CD4-positive, alpha-beta T cell treated with Interleukin-1 beta for 1 hour (primary cell): ENCODE measurements around the gene KRT81.
"Not testable (repeated sequence)": the region's sequence is repeated elsewhere in the genome, so short reads cannot be mapped to it uniquely, and the experiment has no call there.

ENCODE experiments used
- DNase-seq, 2 donors: peaks; one replicate each; pipeline ENCODE4 v3.0.0-alpha.2; 2020 to 2022

Gene KRT81

DNA sequence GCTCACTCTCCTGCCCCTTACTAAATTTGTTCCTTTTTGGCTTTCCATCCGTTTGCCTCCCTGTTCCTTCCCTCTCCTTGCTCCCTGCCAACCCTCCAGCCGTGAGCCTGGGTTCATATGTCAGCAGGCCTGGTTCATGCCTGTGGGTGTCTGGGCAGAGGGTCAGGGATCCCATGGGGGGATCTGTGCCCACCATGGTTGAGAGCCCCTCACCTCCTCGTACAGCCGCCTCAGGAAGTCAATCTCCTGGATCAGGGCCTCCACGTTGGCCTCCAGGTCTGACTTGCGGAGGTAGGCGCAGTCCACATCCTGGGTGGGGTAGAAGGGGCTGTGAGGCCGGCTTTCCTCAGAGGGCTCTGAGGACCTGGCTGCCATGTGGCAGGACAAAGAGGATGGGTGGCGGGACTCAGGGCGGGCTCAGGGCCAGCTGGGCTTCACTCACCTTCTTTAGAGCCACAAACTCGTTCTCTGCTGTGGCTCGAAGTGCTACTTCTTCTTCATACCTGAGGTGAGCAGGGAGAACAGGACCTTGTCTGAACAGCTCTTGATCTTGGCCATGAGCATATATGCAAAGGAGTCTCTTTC is 26.2 kb upstream of the KRT81 start:
- DNase-seq: no peak

DNA sequence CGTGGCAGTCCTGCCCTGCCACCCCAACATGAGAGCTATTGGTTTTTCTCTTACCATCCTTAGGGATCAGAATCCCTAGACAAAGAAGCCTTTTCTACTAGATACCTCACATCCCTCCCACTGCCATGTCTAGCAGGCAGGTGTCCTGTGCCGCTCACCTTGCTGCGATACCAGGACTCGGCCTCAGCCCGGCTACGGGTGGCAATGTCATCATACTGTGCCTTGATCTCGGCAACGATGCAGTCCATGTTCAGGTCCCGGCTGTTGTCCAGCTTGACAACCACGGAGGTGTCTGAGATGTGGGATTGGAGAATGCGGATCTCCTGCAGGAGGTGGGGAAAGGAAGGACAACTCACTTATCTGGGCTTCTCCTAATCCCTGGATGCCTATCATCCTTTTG is 25.4 kb upstream of the KRT81 start:
- DNase-seq: no peak

GRCh38 chr12:52316290-52316689 is 25.0 kb upstream of the KRT81 start:
- no peak for DNase-seq

- peak in 1 of 2 donors; percentile 4 for DNase-seq
Observed at GRCh38 chr12:52315721-52316120, 24.4 kb upstream of the KRT81 start.

DNA sequence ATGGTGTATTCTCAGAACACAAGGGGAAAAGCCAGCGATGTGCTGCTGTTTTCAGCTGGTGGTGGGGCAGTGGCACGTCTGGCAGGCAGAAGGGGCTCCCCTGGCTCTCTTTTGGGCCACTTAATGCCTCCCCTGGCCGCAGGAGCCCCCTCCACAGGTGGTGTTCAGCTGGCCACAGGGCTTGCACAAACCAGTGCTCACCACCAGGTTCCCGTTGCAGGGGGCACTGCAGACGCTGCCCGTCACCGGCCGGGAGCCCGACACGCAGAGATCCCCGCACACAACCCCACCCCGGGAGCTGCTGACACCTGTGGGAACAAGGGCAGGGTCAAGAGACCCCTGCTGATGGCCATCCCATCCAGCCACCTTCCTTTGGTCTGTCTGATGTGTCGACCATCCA is 23.2 kb upstream of the KRT81 start:
- DNase-seq: no peak

GRCh38 chr12:52313926-52314325 is 22.6 kb upstream of the KRT81 start:
- DNase-seq: no peak

DNA sequence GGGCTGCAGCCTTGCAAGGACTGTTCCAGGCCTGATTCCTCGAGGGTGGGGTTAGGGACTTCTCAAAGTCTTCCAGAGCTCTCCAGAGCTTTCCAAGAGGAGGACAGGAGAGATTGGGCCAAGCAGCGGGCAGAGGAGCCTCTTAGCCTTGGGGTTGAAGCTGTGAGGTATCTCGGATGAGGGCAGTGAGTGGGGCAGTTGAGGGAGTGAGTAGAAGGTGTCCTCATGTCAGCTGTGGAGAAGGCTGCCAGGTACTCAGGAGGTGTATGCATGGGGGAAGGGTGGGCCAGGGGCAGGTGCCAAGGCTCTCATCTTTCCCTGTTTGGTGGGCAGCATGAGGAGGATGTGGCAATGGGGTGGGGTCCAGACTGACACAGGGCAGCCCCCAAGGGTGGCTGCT is 22.1 kb upstream of the KRT81 start:
- DNase-seq: no peak

DNA sequence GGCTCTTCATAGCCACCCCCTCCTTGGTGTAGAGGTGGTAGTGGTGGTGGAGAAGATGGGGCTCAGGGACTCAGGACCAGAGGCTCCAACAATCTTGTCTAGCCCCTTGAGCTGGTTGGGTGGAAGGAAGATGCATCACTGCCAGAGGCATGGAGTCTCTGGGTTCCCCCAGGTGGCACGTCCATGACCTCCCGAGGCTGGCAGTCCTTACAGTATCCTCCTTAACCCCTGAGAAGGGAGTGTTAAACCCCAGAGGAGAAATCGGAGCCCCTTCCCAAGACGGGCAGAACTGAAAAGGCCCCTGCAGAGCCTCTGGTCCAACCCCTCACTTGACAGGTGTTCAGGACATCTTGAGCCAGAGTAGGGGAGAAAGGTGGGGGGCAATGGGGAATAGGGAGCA is 20.8 kb upstream of the KRT81 start:
- DNase-seq: no peak

DNA sequence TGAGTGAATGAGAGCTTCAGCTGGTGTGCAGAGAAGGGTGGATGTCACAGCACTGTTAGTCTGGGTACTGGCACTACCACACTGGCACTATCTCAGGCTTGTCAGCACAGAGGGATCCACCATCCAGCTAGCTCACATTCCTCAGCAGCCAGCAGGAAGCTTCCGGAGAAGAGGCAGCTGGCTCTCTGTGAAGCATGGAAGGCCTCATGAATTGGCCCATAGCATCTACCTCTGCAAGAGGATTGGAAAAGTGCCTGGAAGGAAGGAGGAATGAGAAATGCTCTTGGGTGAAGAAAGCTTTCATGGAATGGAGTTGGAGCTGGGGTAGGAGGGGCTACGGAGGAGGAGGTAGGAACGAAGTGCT is 19.9 kb upstream of the KRT81 start:
- DNase-seq: no peak

GRCh38 chr12:52310622-52311284 is 19.4 kb upstream of the KRT81 start:
- DNase-seq: no peak

GRCh38 chr12:52308806-52309425 is 17.6 kb upstream of the KRT81 start:
- DNase-seq: no peak

DNA sequence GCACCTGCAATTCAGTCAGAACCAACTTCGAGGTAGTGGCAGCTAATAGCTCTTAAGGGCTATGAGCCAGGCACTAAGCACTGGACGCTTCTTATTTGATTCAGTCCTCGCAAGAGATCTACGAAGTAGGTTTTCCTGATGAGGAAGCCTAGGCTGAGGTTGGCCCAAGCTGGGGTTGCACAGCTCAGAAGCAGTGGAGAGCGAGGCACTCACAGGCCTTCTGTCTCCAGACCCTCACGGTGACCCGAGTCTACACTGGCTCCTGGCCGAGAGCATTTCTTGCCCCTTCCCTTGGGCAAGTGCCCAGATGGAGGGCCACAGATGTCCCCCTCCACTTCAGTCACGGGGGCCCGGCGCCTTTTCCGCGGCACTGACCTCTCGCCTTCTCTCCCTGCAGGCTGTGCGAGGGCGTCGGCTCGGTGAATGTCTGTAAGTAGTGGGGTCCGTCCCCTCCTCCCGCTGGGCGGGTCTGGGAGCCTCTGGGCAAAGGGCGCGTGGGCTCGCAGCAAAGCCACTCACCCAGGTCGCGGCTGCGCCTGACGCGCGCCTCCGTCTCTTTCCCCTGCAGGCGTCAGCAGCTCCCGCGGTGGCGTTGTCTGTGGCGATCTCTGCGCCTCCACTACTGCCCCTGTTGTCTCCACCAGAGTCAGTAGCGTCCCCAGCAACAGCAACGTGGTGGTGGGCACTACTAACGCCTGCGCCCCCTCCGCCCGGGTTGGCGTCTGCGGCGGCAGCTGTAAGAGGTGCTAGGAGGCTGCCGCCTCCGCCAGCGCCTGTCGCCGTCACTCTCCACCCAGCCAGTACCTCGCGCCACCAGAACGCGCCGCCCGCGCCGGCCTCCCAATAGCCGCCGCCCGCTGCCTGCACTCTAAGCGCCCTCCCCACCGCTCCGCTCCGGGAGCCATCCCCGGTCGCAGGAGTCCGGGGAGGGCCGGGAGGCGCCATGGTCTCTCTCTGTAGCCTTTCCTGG is 16.8 kb upstream of the KRT81 start:
- DNase-seq: peak; percentile 11 to 13

DNA sequence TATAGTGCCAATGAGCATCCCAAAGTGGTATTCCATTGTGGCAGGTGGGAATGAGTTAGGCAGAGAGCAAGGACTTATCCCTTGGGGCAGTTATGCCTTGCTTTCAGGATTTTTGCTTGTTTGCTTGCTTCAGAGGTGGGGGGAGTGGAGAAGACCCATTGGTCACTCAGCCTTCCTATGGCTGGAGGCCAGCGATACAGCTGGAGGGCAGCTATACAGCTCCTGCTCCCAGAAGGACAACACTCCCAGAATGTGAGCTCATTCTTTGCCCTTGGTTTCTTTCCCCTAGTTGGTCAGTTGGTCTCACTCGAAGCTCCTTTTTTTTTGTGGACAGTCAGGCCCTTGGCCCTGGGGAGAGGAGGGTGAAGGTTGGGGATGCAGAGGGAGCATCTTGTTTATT is 15.4 kb upstream of the KRT81 start:
- no peak for DNase-seq

DNA sequence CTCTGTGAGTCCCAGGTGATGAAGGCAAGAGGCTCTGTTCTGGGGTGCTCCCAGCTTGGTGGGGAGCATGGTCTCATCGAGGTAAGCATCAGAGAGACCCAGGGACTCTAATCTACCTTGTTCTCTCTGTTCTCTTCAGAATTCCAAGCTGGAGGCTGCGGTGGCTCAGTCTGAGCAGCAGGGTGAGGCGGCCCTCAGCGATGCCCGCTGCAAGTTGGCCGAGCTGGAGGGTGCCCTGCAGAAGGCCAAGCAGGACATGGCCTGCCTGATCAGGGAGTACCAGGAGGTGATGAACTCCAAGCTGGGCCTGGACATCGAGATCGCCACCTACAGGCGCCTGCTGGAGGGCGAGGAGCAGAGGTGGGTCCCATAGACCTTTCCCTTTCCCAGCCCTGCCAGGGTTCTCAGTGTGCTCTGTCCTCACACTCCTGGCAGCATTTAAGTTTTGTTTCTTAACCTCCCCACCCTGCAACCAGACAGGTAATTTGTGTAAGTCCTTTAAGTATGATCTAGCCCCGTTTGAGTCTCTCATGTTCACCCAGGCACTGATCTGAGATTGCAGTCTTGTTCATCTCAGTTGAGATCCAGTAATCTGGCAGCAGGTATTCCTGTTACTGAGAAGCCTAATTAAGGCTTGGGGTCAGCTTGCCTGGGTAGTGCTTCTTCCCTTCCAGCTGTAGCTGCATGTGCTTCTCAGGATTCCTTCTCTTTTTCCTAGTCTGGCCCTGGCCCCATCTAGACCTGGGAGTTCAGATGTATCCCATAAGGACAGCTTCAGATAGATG is 14.8 kb upstream of the KRT81 start:
- no peak for DNase-seq

DNA sequence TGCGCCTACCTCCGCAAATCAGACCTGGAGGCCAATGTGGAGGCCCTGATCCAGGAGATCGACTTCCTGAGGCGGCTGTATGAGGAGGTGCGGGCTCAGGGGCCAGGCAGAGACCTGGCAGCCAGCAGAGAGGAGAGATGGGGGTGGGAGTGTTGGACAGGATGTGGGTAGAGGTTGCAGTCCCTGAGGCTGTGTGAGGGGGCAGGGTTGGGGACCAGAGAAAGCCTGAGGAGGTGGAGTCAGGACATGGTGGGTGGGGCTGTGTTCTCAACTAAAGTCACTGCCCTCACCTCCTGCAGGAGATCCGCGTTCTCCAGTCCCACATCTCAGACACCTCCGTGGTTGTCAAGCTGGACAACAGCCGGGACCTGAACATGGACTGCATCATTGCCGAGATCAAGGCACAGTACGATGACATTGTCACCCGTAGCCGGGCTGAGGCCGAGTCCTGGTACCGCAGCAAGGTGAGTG is 13.6 kb upstream of the KRT81 start:
- peak; percentile 10 to 16 for DNase-seq

- DNase-seq: not testable (repeated sequence)
Observed at GRCh38 chr12:52302242-52302914, 11.0 kb upstream of the KRT81 start.

DNA sequence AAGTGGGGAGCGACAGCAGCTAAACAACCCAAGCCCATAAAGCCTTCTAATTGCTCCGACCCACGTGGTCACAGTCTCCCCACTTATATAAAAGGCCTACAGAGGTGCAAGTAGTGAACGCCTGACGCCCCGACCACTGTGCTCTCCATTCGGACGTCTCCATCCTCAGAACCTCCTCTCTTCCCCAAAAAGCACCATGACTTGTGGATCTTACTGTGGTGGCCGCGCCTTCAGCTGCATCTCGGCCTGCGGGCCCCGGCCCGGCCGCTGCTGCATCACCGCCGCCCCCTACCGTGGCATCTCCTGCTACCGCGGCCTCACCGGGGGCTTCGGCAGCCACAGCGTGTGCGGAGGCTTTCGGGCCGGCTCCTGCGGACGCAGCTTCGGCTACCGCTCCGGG is 10.4 kb upstream of the KRT81 start:
- DNase-seq: not testable (repeated sequence)

DNA sequence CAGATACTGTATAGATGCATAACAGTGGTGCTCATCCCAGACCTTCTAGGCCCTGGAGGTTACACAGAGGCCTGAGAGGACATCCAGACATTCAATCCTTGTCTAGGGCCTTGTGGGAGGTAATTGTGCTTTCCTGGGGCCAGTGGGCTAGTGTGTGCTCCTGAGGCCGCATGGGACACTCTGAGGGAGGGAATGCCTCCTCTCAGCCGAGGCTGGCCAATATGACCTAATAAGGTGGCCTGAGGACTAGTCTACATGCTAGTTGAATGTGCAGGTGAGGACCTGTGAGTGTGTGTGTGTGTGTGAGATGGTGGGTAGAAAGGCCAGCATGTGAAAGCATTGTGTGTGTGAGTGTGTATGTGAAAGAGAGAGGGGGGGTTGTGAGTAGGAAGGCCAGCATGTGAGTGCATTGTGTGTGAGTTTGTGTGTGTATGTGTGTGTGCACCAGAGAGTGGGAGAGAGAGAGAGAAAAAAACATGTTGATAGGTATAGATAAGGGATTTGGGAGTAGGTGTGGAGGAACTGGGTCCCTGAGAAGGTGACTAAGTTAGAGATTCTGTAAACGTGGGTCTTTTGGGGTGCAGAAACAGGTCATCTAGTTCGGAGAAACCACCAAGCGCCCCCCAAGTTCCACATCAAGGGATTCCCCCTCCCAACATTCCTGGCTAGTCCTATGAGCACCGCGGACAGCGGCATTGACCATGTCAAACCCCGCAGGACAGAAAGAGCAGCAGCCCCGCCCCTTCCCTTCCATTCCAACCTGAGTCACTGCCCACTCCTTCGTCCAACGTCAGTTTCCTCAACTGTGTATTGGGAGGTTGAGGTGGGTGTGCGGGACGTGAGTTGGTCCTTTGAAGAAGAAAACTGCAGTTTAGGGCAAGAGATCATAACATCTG is 9.7 kb upstream of the KRT81 start:
- DNase-seq: no peak

GRCh38 chr12:52298677-52299190 is 7.4 kb upstream of the KRT81 start:
- DNase-seq: no peak

GRCh38 chr12:52296572-52297215 is 5.4 kb upstream of the KRT81 start:
- no peak for DNase-seq
